ENCODE measurements around the gene GLI2.

The GLI2 gene

GRCh38 chr2:120738786-120739437 is 3.2 kb downstream of the GLI2 start:
- no peak for DNase-seq

DNA sequence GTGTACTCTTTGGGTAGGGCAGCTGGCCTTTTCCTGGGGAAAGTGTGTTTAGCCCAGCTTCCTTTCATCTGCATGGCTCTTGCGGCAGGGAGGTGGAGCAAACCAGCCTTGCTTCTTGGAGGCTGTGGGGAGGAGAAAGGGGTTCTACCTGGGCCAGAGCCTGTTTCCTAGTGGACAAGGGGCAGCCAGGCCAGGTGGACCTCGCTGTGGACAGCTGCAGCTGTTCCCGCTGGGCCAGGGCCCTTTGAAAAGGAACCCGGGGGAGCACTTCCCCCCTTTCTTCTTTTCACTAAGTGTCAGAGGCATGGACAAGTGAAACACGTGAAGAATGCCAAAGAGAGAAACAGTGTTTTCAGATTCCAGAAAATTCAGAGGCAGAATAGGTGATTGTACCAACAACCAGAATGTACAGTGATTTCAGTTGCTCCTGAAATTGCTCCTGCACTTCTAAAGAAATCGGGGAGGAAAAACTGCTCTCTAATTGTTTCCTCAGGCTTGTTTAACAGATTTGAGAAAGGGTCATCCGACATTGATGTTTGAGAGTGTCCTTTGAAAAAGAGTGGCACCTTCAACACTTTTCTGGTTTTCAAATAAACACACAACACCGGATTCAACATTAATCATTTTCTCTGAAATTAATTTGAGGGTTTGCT is 3.9 kb downstream of the GLI2 start:
- no peak for DNase-seq

GRCh38 chr2:120740375-120740764 is 4.7 kb downstream of the GLI2 start:
- no peak for DNase-seq

DNA sequence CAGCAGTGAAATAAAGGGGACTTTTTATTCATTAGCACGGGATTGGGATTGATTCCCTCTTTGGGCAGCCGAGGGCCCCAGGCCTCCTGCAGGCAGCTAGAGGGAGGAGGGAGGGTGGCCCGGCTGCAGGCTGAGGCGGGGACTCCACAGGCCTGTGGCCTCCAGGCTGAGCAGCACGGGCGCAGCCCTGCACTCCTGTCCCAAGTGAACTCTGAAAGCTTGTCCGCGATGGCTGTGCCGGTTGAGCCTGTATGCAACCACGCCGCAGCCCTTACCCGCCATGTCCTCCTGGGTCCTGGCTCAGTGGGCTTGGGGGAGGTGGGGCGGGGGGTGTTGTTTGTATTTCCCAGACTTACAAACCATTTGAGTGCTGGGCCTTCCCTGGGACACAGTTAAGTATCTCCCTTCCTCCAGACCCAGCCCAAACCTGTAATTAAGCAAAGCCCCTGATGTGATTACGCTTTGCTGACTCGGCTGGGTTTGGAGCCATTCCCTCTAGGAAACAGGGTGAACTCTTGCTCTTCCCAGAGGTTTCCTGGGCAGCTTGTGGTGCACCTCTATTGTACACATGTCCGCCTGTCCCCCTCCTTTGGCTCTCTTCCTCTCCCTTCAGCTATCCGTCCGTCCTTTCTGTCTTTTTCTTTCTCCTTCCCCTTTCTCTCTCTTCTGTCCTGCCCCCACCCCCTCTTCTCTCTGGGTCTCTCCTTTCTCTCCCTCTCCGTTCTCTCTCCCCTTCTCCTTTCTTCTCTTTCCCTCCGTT is 5.3 kb downstream of the GLI2 start:
- DNase-seq: no peak

DNA sequence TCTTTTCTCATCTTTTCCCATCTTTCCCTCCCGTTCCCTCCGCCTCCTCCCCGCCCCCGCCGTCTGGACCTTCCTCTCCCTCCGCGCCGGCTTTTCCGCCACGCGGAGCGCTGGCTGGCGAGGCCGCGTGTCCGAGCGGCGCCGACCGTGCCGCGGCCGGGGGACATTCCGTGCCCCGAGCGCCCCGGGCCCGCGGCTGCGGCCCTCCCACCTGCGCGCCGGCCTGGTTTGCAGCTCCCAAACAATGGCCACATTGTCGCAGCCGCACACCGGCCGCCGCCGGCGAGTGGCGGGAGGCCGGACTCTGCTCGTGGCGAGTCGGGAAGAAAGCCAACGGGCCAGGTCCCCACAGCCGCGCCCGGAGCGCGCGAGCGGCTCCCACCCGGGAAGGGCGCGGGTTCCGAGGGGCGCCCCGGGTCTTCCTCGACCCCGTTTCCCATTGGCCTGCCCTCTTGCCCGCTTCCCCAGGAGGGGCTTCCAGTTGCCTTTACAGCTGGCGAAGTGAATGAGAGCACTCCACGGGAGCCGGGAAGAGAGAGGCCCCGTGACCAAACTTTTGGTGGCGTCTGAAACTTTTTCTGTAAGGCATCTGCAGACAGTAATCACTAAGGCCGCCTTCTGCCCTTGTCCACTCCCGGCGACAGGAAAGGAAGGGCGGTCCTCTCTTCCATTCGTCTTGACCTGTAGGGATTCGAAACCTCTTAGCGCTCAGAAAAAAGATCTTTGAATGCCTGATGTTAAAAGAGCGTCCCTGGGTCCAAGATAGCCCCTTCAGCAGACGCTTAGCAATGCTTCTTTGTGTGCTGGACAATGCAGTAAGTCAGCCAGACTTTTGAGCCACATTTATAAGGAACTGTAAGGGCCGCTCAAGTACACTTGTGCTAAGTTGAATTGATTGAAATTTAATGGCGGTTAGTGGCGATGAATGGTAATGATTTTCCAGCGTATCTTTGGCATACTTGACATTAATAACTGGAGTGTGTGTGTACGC is 6.2 kb downstream of the GLI2 start:
- no peak for DNase-seq

- DNase-seq: no peak
Observed at GRCh38 chr2:120743657-120744056, 8.0 kb downstream of the GLI2 start.

- DNase-seq: no peak
Observed at GRCh38 chr2:120744817-120745216, 9.1 kb downstream of the GLI2 start.

GRCh38 chr2:120745420-120746111 is 9.9 kb downstream of the GLI2 start:
- no peak for DNase-seq

DNA sequence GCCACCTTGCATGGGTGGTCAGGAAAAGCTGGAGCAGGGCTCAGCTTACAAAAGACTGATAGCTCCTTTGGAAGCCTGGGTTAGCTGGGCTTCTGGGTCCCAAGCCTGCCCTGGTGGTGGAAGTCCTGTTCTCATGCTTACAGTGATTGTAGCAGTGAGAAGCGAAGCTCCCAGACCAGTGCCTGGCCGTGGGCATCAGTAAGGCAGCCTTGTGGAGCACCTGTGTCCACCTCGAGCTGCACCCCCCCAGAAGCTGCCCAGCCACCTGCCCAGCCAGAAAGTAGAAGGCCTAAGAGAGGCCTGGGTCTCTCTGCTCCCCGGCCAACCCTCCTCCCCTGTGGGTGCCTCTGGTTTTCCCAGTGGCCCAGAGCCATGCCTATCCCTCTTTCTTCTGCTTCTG is 10.5 kb downstream of the GLI2 start:
- DNase-seq: no peak

DNA sequence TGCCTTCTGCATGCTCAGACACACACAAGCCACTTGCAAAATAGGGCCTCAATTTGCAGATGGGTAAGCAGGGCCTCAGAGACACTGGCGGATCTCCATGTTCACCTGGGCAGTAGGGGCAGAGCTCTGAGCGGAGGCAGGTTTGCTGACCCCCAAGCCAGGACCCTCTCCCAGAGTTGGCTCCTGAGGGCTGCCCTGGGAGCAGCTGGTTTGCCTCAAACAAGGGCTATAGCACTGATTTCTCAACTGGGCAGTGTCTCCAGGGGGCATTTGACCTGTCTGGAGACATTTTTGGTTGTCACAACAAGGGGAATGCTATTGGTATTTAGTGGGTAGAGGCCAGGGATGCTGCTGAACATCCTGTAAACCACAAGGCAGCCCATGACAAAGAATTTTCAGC is 11.6 kb downstream of the GLI2 start:
- no peak for DNase-seq

- no peak for DNase-seq
Observed at GRCh38 chr2:120747706-120748105, 12.0 kb downstream of the GLI2 start.

DNA sequence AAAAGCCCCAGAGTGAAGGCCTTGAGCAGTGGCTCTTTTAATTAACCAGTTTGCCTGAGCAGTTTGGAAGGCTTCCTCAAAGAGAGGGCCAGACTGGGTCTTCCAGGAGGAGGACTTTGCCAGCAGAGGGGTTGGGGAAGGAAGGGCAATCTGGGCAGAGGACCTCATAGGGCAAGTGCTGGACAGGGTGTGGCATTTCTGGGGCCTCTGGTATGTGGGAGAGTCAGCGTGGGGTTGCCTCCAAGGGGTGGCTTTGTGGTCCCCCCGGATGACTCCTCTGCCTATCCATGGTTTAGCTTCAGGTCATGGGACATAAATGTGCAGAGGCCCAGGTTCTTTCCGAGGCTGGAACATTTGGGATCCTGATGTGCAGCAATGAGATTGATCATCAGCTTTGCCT is 12.6 kb downstream of the GLI2 start:
- no peak for DNase-seq

- no peak for DNase-seq
Observed at GRCh38 chr2:120748741-120749140, 13.1 kb downstream of the GLI2 start.

GRCh38 chr2:120749506-120750431 is 14.1 kb downstream of the GLI2 start:
- no peak for DNase-seq

DNA sequence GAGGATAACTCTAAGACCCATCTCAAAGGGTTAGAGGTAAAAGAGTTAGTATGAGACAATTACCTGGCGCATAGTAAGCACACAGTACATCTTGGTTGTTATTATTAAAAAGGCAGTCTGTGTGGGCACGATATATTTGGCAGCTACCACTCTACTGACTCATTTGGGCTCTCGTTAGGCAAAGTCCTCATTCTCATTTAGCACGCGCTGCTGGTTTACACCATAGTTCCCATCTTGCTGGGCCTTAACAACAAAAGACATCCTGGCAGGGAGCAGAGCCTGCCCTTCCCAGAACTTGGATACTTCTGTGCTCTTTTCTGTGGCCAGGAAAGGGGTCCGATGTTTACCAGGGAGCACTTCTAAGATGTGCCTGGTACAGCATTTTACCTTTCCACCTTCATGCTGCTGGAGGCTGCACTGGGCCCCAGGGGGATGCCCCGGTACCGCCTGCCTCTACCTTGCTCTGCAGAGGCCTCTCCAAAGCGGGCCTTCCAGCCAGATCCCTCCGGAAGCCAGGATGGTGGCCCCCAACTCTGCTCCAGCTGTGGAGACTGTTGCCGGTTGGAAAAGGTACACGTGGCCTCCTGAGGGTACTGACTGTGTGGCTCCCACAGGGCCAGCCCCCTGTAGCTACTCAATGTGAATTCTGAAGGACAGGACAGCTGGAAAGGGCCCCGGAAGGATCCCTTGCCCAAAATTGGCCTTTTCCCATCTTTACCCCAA is 15.0 kb downstream of the GLI2 start:
- DNase-seq: no peak

GRCh38 chr2:120751553-120751952 is 15.9 kb downstream of the GLI2 start:
- DNase-seq: no peak

GRCh38 chr2:120754067-120754960 is 18.6 kb downstream of the GLI2 start:
- no peak for DNase-seq

- no peak for DNase-seq
Observed at GRCh38 chr2:120758181-120759144, 22.8 kb downstream of the GLI2 start.
